Hematopoietic multipotent progenitor cell (in vitro differentiated cells): ENCODE data around the gene TEX36. TPM values are rescaled to one million over a fixed set of nuclear protein-coding genes. Genes with fewer than 3 reads are reported as not detected.

ENCODE experiments used
- total RNA-seq: library from RNA; depleted of rRNA; stranded (reverse); fragments of >200 nt; gene quantifications from one replicate; pipeline ENCODE4 v1.2.3, GENCODE V29; 2012

Gene TEX36
- total RNA-seq, 1 donor, result not detected

Other genes starting within 250 kb of the TEX36 start
- 13.2 TPM for gene EDRF1, start 36.5 kb upstream of the TEX36 start, total RNA-seq
- gene MMP21, start 92.7 kb upstream of the TEX36 start, total RNA-seq, result not detected
- 32.6 TPM for gene UROS, start 140.1 kb upstream of the TEX36 start, total RNA-seq
- 7.8 TPM for gene BCCIP, start 140.4 kb upstream of the TEX36 start, total RNA-seq
- gene DHX32, start 198.1 kb upstream of the TEX36 start, total RNA-seq, result 15.1 TPM
- 1.6 TPM for gene FANK1, start 213.4 kb upstream of the TEX36 start, total RNA-seq